ENCODE measurements around the gene CST11. TPM values are rescaled to one million over a fixed set of nuclear protein-coding genes. Genes with fewer than 3 reads are reported as not detected.

Gene CST11
- total RNA-seq, 4 donors from 2014 or later = not detected

DNA sequence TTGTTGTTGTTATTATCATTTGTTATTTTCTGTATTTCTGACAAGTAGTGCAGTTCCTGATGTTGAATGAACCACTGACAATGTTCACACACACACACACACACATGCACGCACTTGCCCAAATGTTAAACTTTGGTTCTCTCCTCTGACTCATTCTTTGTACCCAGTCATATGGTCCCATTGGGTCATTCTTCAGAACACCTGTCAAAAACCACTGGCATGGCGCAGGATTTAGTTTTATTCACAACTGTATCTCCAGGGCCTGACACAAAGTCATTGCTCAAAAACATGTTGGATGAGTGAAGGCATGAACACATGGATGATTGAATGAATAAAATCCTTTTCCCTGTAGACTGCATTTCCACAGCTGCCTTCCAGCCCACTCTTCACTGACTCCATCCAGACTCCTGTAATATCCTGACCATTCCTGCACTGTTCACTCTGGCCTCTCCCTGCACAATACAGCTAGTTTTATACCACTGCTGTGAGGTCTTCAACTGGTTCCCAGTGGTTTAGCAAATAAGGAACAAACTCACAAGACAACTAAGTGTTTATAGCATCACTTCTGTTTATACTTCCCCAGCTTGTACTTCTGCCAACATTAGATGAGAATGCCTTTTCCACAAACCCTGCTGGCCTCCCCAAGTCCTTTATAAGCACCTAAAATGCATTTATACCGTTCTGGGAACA lies 6.9 kb upstream of the CST11 start:
- no peaks in the 10 kb centered on the region for H3K4me1 ChIP-seq
- H3K27ac ChIP-seq = no peak overlapping the region
- H3K27me3 ChIP-seq = no peaks in the 10 kb centered on the region
- no peak overlapping the region for H3K4me3 ChIP-seq
- peaks cover 0 to 3% (median 0%) of the 10 kb centered on the region in 4 donors for H3K9me3 ChIP-seq
- no peaks in the 10 kb centered on the region for H3K36me3 ChIP-seq
- no peak for TF ChIP-seq POLR2A (IDR thresholded peaks at IDR 0.05)
- TF ChIP-seq, protein P1, sequence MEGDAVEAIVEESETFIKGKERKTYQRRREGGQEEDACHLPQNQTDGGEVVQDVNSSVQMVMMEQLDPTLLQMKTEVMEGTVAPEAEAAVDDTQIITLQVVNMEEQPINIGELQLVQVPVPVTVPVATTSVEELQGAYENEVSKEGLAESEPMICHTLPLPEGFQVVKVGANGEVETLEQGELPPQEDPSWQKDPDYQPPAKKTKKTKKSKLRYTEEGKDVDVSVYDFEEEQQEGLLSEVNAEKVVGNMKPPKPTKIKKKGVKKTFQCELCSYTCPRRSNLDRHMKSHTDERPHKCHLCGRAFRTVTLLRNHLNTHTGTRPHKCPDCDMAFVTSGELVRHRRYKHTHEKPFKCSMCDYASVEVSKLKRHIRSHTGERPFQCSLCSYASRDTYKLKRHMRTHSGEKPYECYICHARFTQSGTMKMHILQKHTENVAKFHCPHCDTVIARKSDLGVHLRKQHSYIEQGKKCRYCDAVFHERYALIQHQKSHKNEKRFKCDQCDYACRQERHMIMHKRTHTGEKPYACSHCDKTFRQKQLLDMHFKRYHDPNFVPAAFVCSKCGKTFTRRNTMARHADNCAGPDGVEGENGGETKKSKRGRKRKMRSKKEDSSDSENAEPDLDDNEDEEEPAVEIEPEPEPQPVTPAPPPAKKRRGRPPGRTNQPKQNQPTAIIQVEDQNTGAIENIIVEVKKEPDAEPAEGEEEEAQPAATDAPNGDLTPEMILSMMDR (IDR thresholded peaks at IDR 0.05) = no peak
- no peak for TF ChIP-seq EP300 (IDR thresholded peaks at IDR 0.05)
- DNase-seq (ENCODE audit: low spot score in 2 of 2) = no peak
- 62 to 67% methylated on average over 3 of the region's 3 CpGs for WGBS, 2 donors

DNA sequence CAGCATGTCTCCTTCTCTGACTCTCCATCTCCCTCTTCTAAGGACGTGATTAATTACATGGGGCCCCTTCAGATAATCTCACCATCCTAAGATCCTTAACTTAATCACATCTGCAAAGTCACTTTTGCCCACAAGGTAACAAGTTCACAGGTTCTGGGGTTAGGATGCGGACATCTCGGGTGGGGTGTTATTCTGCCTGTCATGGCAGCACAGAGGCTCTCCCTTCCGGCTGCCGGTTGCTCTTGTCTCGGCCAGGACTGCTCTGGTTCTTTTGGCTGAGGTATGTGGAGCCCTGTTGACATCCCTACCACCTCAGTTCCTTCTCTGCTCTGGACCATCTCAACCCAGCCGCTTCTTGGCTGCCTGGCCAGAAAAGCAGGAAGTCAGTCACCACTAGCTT lies 4.2 kb upstream of the CST11 start:
- H3K27me3 ChIP-seq = no peaks in the 10 kb centered on the region

DNA sequence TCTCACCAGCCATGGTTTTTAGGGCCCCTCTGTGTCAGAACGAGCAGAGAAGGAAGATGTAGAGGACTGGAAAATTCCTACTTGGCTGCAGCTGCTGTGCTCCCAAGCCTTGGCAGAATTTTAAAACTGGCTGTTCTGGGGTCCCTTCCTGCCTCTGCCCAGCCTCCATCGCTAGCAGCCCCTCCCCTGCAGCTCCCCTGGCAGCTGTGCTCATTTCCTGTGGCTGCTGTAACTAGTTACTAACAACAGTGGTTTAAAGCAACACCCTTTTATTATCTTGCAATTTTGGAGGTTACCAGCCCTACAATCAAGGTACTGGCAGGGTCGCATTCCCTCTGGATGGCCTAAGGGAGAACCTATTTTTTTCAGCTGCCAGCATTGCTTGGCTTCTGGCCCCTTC lies 3.7 kb upstream of the CST11 start:
- DNase-seq (ENCODE audit: low spot score in 2 of 2) = no peak
- H3K27me3 ChIP-seq = no peaks in the 10 kb centered on the region
- H3K4me3 ChIP-seq = no peak overlapping the region
- 52 to 54% methylated on average over 3 of the region's 3 CpGs for WGBS, 2 donors
- no peaks in the 10 kb centered on the region for H3K4me1 ChIP-seq
- no peaks in the 10 kb centered on the region for H3K36me3 ChIP-seq
- H3K27ac ChIP-seq = no peak overlapping the region
- peaks cover 0 to 3% (median 0%) of the 10 kb centered on the region in 4 donors for H3K9me3 ChIP-seq
- TF ChIP-seq EP300 (IDR thresholded peaks at IDR 0.05) (no peak), POLR2A (IDR thresholded peaks at IDR 0.05) (no peak)
- TF ChIP-seq, protein P1 (IDR thresholded peaks at IDR 0.05) = no peak

More for the DNA sequence above, 4.2 kb upstream of the CST11 start:
- Histone ChIP-seq H3K27ac (no peak overlapping the region), H3K4me1 (no peaks in the 10 kb centered on the region), H3K4me3 (no peak overlapping the region), H3K9me3 (peaks cover 0 to 3% (median 0%) of the 10 kb centered on the region in 4 donors), H3K36me3 (no peaks in the 10 kb centered on the region)
- 89 to 93% methylated on average over 7 of the region's 7 CpGs for WGBS, 2 donors
- TF ChIP-seq POLR2A (IDR thresholded peaks at IDR 0.05) (no peak), EP300 (IDR thresholded peaks at IDR 0.05) (no peak)
- TF ChIP-seq, protein P1 (IDR thresholded peaks at IDR 0.05) = no peak
- no peak for DNase-seq (ENCODE audit: low spot score in 2 of 2)

DNA sequence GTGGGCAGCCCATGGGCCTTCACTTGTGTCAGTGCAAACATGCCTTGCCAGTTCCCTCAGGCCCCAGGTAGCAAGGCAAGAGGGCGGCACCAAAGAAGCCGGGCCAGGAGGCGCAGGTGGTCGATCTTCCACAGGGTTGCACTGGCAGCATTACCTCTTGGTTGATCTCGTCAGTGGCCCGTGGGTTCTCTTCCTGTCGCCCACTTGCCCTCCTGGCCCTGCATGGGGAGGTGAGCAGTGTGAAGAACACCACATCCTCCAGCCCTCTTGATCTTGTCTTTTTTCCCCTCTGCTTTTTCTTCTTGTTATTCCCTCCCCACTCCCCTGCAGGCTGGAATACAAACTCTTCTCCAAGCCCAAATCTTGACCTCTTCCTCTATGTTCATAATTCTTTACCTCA lies 3.0 kb upstream of the CST11 start:
- H3K4me1 ChIP-seq = no peaks in the 10 kb centered on the region
- H3K9me3 ChIP-seq = peaks cover 0 to 3% (median 0%) of the 10 kb centered on the region in 4 donors
- H3K27me3 ChIP-seq = no peaks in the 10 kb centered on the region
- H3K27ac ChIP-seq = no peak overlapping the region
- WGBS, 2 donors = 93 to 95% methylated on average over 7 of the region's 7 CpGs
- H3K36me3 ChIP-seq = no peaks in the 10 kb centered on the region
- no peak for DNase-seq (ENCODE audit: low spot score in 2 of 2)
- TF ChIP-seq EP300 (IDR thresholded peaks at IDR 0.05) (no peak), POLR2A (IDR thresholded peaks at IDR 0.05) (no peak)
- TF ChIP-seq, protein P1 (IDR thresholded peaks at IDR 0.05) = no peak
- H3K4me3 ChIP-seq = no peak overlapping the region

DNA sequence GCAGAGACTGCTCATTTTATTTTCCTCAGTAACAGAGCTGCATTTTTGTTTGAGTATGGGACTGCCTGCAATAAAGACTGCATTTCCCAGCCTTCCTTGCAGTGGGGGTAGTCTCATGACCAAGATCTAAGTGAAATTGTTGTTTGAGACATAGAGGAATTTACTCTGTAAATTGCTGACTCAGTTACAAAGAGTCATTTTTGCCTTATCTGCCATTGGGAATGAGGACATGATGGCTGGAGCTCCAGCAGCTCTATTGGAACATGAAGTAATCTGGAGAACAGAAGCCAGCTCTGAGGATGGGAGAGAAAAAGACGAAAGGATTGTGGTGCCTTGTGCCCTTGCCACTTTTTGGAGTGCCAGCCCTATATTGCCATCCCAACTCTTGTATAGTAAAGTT lies 2.1 kb upstream of the CST11 start:
- Histone ChIP-seq H3K27me3 (no peaks in the 10 kb centered on the region), H3K9me3 (peaks cover 0 to 3% (median 0%) of the 10 kb centered on the region in 4 donors), H3K4me1 (no peaks in the 10 kb centered on the region), H3K36me3 (no peaks in the 10 kb centered on the region), H3K27ac (no peak overlapping the region), H3K4me3 (no peak overlapping the region)
- TF ChIP-seq POLR2A (IDR thresholded peaks at IDR 0.05) (no peak), EP300 (IDR thresholded peaks at IDR 0.05) (no peak)
- TF ChIP-seq, protein P1 (IDR thresholded peaks at IDR 0.05) = no peak
- WGBS, 2 donors = 90 to 94% methylated on average over 1 of the region's 1 CpG
- no peak for DNase-seq (ENCODE audit: low spot score in 2 of 2)

Data from tibial nerve (tissue), 4 donors.